GM10847 (cell line): ENCODE data around the gene NR6A1.
A peak's percentile ranks its signal among the peaks of the same experiment; 100 is the strongest.

Source experiments
- POLR2A ChIP-seq: IDR thresholded peaks from 2 replicates; pipeline ENCODE4 v1.6.1; 2011; ENCODE audit not compliant: insufficient read length; ENCODE audit errors: extremely low read depth

NR6A1 gene

GRCh38 chr9:124676159-124676551 lies 95.0 kb downstream of the NR6A1 start:
- TF ChIP-seq POLR2A: no peak

GRCh38 chr9:124675261-124676158 lies 95.6 kb downstream of the NR6A1 start:
- no peak for TF ChIP-seq POLR2A

- TF ChIP-seq POLR2A: no peak
These were observed 96.5 kb downstream of the NR6A1 start for GRCh38 chr9:124674651-124675050.

GRCh38 chr9:124673063-124673462 lies 98.0 kb downstream of the NR6A1 start:
- TF ChIP-seq POLR2A: no peak

- TF ChIP-seq POLR2A: no peak
These were observed 99.2 kb downstream of the NR6A1 start for GRCh38 chr9:124671861-124672260.

- no peak for TF ChIP-seq POLR2A
These were observed 104.5 kb downstream of the NR6A1 start for GRCh38 chr9:124666642-124667041.

- no peak for TF ChIP-seq POLR2A
These were observed 105.6 kb downstream of the NR6A1 start for GRCh38 chr9:124665391-124666058.

GRCh38 chr9:124664143-124664542 lies 107.0 kb downstream of the NR6A1 start:
- TF ChIP-seq POLR2A: no peak

- TF ChIP-seq POLR2A: no peak
These were observed 107.8 kb downstream of the NR6A1 start for GRCh38 chr9:124663046-124663961.

GRCh38 chr9:124662561-124662960 lies 108.5 kb downstream of the NR6A1 start:
- TF ChIP-seq POLR2A: no peak

- no peak for TF ChIP-seq POLR2A
These were observed 109.8 kb downstream of the NR6A1 start for GRCh38 chr9:124661271-124661670.

GRCh38 chr9:124660341-124660801 lies 110.7 kb downstream of the NR6A1 start:
- no peak for TF ChIP-seq POLR2A

- peak; percentile 46 for TF ChIP-seq POLR2A
These were observed 111.9 kb downstream of the NR6A1 start for GRCh38 chr9:124659099-124659659.

- peak; percentile 65 for TF ChIP-seq POLR2A
These were observed 112.7 kb downstream of the NR6A1 start for GRCh38 chr9:124658165-124659017.
